OCI-LY7 (cell line): ENCODE data around the gene OR2AT4.
"Not testable (repeated sequence)": the region's sequence is repeated elsewhere in the genome, so short reads cannot be mapped to it uniquely, and the experiment has no call there.

ENCODE experiments used
- CTCF ChIP-seq: fragments of 200-600 bp; sonication (generic); conservative IDR thresholded peaks from 2 replicates; pipeline ENCODE4 v1.5.1; 2014; ENCODE audit warnings: mild to moderate bottlenecking, antibody characterized with exemption, low read length, moderate library complexity, mixed read lengths
- EZH2phosphoT487 ChIP-seq: fragments of 200-600 bp; sonication (generic); IDR thresholded peaks from 2 replicates; pipeline ENCODE4 v1.6.1; 2018; ENCODE audit warnings: low read depth, borderline replicate concordance, mild to moderate bottlenecking, mixed run types, antibody characterized with exemption, low read length, moderate library complexity, mixed read lengths

- not testable (repeated sequence) for TF ChIP-seq EZH2phosphoT487, CTCF
These were observed 9.4 kb upstream of the OR2AT4 start for GRCh38 chr11:75105967-75106681.
